GM19397 (cell line): ENCODE results near the gene AGPAT4.
A peak's percentile ranks its signal among the peaks of the same experiment; 100 is the strongest.

Experiments
- ATAC-seq: cut with Tn5 transposase; IDR thresholded peaks from one replicate; pipeline ENCODE4 v1.9.1; 2021; ENCODE audit warnings: mild to moderate bottlenecking, moderate library complexity; ENCODE audit not compliant: unreplicated experiment

The AGPAT4 gene

DNA sequence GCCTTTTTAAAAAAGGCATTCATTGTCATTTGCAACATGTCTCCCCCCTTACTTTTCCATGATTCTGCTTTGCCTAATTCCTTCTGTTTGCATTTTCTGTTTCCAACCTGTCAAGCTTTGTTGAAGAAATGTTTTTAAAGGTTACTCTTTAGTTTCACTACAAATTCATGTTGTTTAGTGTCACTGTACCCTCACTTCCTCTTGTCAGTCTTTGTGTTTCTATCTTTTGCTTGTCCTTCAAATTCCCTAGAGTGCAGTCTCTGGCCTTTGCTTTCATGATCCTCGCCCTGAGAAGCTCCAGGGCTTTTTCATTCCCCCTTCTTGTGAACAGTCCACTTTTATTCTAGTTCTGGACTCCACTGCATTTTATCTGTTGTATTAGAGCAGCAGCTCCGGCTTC is 191.6 kb downstream of the AGPAT4 start:
- ATAC-seq: peak; percentile 57

DNA sequence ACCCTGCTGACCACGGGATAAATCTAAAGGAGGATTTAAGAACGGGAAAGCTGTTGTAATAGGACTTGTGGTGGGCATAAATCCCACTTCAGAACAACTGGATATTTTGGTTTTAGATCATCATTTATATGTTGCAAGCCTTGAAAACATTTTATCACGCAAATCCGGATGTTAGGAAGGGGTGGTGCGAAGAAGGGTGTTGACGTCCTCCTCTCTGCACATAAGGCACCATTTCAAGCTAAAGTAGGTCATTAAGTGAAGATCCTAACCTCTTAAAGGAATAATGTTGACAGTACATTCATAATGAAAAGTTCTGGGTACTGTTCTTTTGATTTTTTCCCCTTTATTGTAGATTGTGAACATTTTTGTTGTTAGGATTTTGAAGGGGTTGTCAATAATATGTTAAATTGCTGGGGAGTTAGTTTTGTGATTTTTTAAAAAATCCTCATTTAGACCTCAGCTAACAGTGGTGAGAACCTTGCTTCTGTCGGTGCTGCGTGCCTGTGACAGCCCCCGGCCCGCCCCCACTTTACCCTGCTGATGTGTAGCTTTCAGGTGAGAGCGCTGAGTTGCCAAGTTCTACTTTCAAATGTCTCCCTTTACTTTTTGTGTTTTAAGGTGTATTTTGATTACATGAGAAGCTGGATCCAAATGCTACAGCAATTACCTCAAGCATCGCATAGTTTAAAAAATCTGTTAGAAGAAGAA is 193.4 kb downstream of the AGPAT4 start:
- no peak for ATAC-seq
